ENCODE results near the gene TTC5. TPM values are rescaled to one million over a fixed set of nuclear protein-coding genes. Genes with fewer than 3 reads are reported as not detected.
A peak's percentile ranks its signal among the peaks of the same experiment; 100 is the strongest.

Gene TTC5
- total RNA-seq: 10 to 100 TPM in 1 of 2 experiments, 1 to 10 TPM in 1; 9.7 to 10.8 TPM
- 11.4 TPM for polyA plus RNA-seq (2013, experiment 1 of 2)
- polyA plus RNA-seq (2013, experiment 2 of 2): 12.7 TPM
- 14.9 to 60.9 (median 28.9) reads per million in 172 experiments for total RNA-seq

GRCh38 chr14:20305265-20306078, at the start of gene TTC5:
Gene TTC5 (minus strand): TSS chr14:20305951. CDS start chr14:20305937, 14 bp downstream.
- peaks cover 7% of the 10 kb centered on the region for H3K4me1 ChIP-seq (ENCODE audit: insufficient read depth, low read length)
- intact Hi-C loops (cut with DNase I, micrococcal nuclease): no loop called here
- peak within 1 kb of the TSS; percentile 89 for H3K4me3 ChIP-seq (ENCODE audit: low read length)
- Mint-ChIP-seq H3K4me3 (peak within 1 kb of the TSS; percentile 94), H3K4me1 (ENCODE audit: low read depth) (peaks cover 49% of the 10 kb centered on the region), H3K9me3 (no peaks in the 10 kb centered on the region), H3K36me3 (ENCODE audit: low read depth) (peaks cover 39% of the 10 kb centered on the region), H3K27ac (peak within 1 kb of the TSS; percentile 77), H3K27me3 (no peaks in the 10 kb centered on the region)
- no peaks in the 10 kb centered on the region for H3K27me3 ChIP-seq (ENCODE audit: control insufficient read depth in 1 of 2, insufficient read depth in 2 of 2, low read length in 2 of 2)
- H3K27ac ChIP-seq (ENCODE audit: low read depth in 1 of 2, low read length in 2 of 2): peak within 1 kb of the TSS; percentile 26 to 32
- DNase-seq: peak; percentile 85 to 94 (median 91)
- peak; percentile 95 for TF ChIP-seq CTCF (IDR thresholded peaks at IDR 0.05)
- ChIA-PET CTCF (interaction anchor here (0.7 to 1.4 kb wide), 5 partner anchors 24 to 376 kb away, joined by 3 to 8 read pairs (median 3); partner anchors contain the start of gene PARP2), POLR2A (interaction anchor here (0.8 to 1.5 kb wide), 2 partner anchors 38 to 377 kb away, joined by 3 to 4 read pairs; partner anchors contain the start of gene PARP2)
- H3K9me3 ChIP-seq (ENCODE audit: control insufficient read depth in 1 of 2, insufficient read depth in 1 of 2, low read length in 2 of 2): no peaks in the 10 kb centered on the region
- H3K36me3 ChIP-seq (ENCODE audit: insufficient read depth, low read length): peaks cover 13% of the 10 kb centered on the region
- peak; percentile 98 for ATAC-seq (ENCODE audit: poor library complexity)

- Histone ChIP-seq H3K27me3 (ENCODE audit: control insufficient read depth in 1 of 2, insufficient read depth in 2 of 2, low read length in 2 of 2) (no peaks in the 10 kb centered on the region), H3K27ac (ENCODE audit: low read depth in 1 of 2, low read length in 2 of 2) (no peak overlapping the region), H3K9me3 (ENCODE audit: control insufficient read depth in 1 of 2, insufficient read depth in 1 of 2, low read length in 2 of 2) (no peaks in the 10 kb centered on the region), H3K4me1 (ENCODE audit: insufficient read depth, low read length) (no peaks in the 10 kb centered on the region), H3K36me3 (ENCODE audit: insufficient read depth, low read length) (peaks cover 37% of the 10 kb centered on the region), H3K4me3 (ENCODE audit: low read length) (no peak overlapping the region)
- Mint-ChIP-seq H3K36me3 (ENCODE audit: low read depth) (peaks cover 74% of the 10 kb centered on the region), H3K4me1 (ENCODE audit: low read depth) (no peaks in the 10 kb centered on the region), H3K27ac (no peak overlapping the region), H3K9me3 (no peaks in the 10 kb centered on the region), H3K4me3 (no peak overlapping the region), H3K27me3 (no peaks in the 10 kb centered on the region)
- no peak for ATAC-seq (ENCODE audit: poor library complexity)
- TF ChIP-seq CTCF (IDR thresholded peaks at IDR 0.05): no peak
- POLR2A ChIA-PET: no interaction called here
- CTCF ChIA-PET: interaction anchor here (2.0 kb wide), 1 partner anchor 25 kb away, joined by 6 read pairs; no protein-coding TSS in a partner anchor
- intact Hi-C loops (cut with DNase I, micrococcal nuclease): no loop called here
- DNase-seq: peak in 1 of 14 experiments; percentile 23
Measured at GRCh38 chr14:20350860-20351259, 45.1 kb upstream of the TTC5 start.

GRCh38 chr14:20350282-20350681, 44.5 kb upstream of the TTC5 start:
- ATAC-seq (ENCODE audit: poor library complexity): no peak
- no peaks in the 10 kb centered on the region for H3K9me3 Mint-ChIP-seq
- CTCF ChIA-PET: interaction anchor here (1.9 to 2.0 kb wide), 2 partner anchors 23 to 25 kb away, joined by 6 to 11 read pairs; no protein-coding TSS in a partner anchor

More at GRCh38 chr14:20350282-20350681, 44.5 kb upstream of the TTC5 start:
- H3K4me3 Mint-ChIP-seq: no peak overlapping the region
- no peak for DNase-seq
- Histone ChIP-seq H3K9me3 (ENCODE audit: control insufficient read depth in 1 of 2, insufficient read depth in 1 of 2, low read length in 2 of 2) (no peaks in the 10 kb centered on the region), H3K36me3 (ENCODE audit: insufficient read depth, low read length) (peaks cover 32% of the 10 kb centered on the region), H3K27ac (ENCODE audit: low read depth in 1 of 2, low read length in 2 of 2) (no peak overlapping the region), H3K4me3 (ENCODE audit: low read length) (no peak overlapping the region), H3K4me1 (ENCODE audit: insufficient read depth, low read length) (no peaks in the 10 kb centered on the region), H3K27me3 (ENCODE audit: control insufficient read depth in 1 of 2, insufficient read depth in 2 of 2, low read length in 2 of 2) (no peaks in the 10 kb centered on the region)
- POLR2A ChIA-PET: interaction anchor here (0.7 kb wide), 1 partner anchor 11 kb away, joined by 3 read pairs; no protein-coding TSS in a partner anchor
- intact Hi-C loops (cut with DNase I, micrococcal nuclease): no loop called here
- H3K36me3 Mint-ChIP-seq (ENCODE audit: low read depth): peaks cover 73% of the 10 kb centered on the region
- no peaks in the 10 kb centered on the region for H3K4me1 Mint-ChIP-seq (ENCODE audit: low read depth)
- no peaks in the 10 kb centered on the region for H3K27me3 Mint-ChIP-seq
- TF ChIP-seq CTCF (IDR thresholded peaks at IDR 0.05): no peak
- H3K27ac Mint-ChIP-seq: no peak overlapping the region
